ENCODE data around the gene MAP3K4. TPM values are rescaled to one million over a fixed set of nuclear protein-coding genes. Genes with fewer than 3 reads are reported as not detected.

The MAP3K4 gene
- total and polyA plus RNA-seq, 8 donors = 7.3 to 598 (median 19.4) TPM

- Histone ChIP-seq H3K9me3 (peaks cover 3 to 19% (median 14%) of the 10 kb centered on the region in 4 donors), H3K4me1 (no peaks in the 10 kb centered on the region), H3K4me3 (no peak overlapping the region), H3K27ac (no peak overlapping the region), H3K36me3 (peaks cover 0 to 62% (median 49%) of the 10 kb centered on the region in 4 donors), H3K27me3 (no peaks in the 10 kb centered on the region)
- TF ChIP-seq CTCF (IDR thresholded peaks at IDR 0.05) (no peak), EP300 (IDR thresholded peaks at IDR 0.05) (no peak), POLR2A (IDR thresholded peaks at IDR 0.05) (no peak), POLR2AphosphoS5 (IDR thresholded peaks at IDR 0.05) (no peak)
- WGBS, 5 donors = 91 to 99% (median 98%) methylated on average over 7 of the region's 7 CpGs
- DNase-seq = no peak
- intact Hi-C loops (cut with DNase I; ENCODE audit: low total_unique reads) = no loop called here
Measured at GRCh38 chr6:161127071-161127740, 135.6 kb downstream of the MAP3K4 start.

GRCh38 chr6:161128230-161128629 is 136.7 kb downstream of the MAP3K4 start:
- H3K27ac ChIP-seq = no peak overlapping the region
- no peaks in the 10 kb centered on the region for H3K4me1 ChIP-seq
- no peaks in the 10 kb centered on the region for H3K27me3 ChIP-seq
- WGBS, 5 donors = 84 to 97% (median 94%) methylated on average over 2 of the region's 2 CpGs
- peaks cover 0 to 61% (median 50%) of the 10 kb centered on the region in 4 donors for H3K36me3 ChIP-seq
- no peak for DNase-seq
- no peak overlapping the region for H3K4me3 ChIP-seq
- H3K9me3 ChIP-seq = peaks cover 2 to 12% (median 6%) of the 10 kb centered on the region in 4 donors
- intact Hi-C loops (cut with DNase I; ENCODE audit: low total_unique reads) = no loop called here
- TF ChIP-seq EP300 (IDR thresholded peaks at IDR 0.05) (no peak), POLR2AphosphoS5 (IDR thresholded peaks at IDR 0.05) (no peak), CTCF (IDR thresholded peaks at IDR 0.05) (no peak), POLR2A (IDR thresholded peaks at IDR 0.05) (no peak)

- WGBS, 5 donors = 80 to 91% (median 84%) methylated on average over 12 of the region's 12 CpGs
- intact Hi-C loops (cut with DNase I; ENCODE audit: low total_unique reads) = no loop called here
- TF ChIP-seq EP300 (IDR thresholded peaks at IDR 0.05) (no peak), POLR2A (IDR thresholded peaks at IDR 0.05) (no peak), POLR2AphosphoS5 (IDR thresholded peaks at IDR 0.05) (no peak), CTCF (IDR thresholded peaks at IDR 0.05) (no peak)
- no peaks in the 10 kb centered on the region for H3K27me3 ChIP-seq
- H3K36me3 ChIP-seq = peaks cover 0 to 59% (median 48%) of the 10 kb centered on the region in 4 donors
- no peak for DNase-seq
- no peaks in the 10 kb centered on the region for H3K4me1 ChIP-seq
- no peak overlapping the region for H3K4me3 ChIP-seq
- no peak overlapping the region for H3K27ac ChIP-seq
- H3K9me3 ChIP-seq = peaks cover 0 to 7% (median 1%) of the 10 kb centered on the region in 4 donors
Measured at GRCh38 chr6:161128680-161129196, 137.2 kb downstream of the MAP3K4 start.

- TF ChIP-seq EP300 (IDR thresholded peaks at IDR 0.05) (no peak), POLR2AphosphoS5 (IDR thresholded peaks at IDR 0.05) (no peak), CTCF (IDR thresholded peaks at IDR 0.05) (no peak), POLR2A (IDR thresholded peaks at IDR 0.05) (no peak)
- no peaks in the 10 kb centered on the region for H3K9me3 ChIP-seq
- intact Hi-C loops (cut with DNase I; ENCODE audit: low total_unique reads) = no loop called here
- WGBS, 5 donors = 85 to 95% (median 95%) methylated on average over 7 of the region's 7 CpGs
- no peaks in the 10 kb centered on the region for H3K4me1 ChIP-seq
- DNase-seq = no peak
- peaks cover 0 to 62% (median 41%) of the 10 kb centered on the region in 4 donors for H3K36me3 ChIP-seq
- no peak overlapping the region for H3K27ac ChIP-seq
- H3K27me3 ChIP-seq = no peaks in the 10 kb centered on the region
- no peak overlapping the region for H3K4me3 ChIP-seq
Measured at GRCh38 chr6:161130541-161130940, 139.0 kb downstream of the MAP3K4 start.

All from stomach (tissue), 9 donors.